ENCODE measurements around the gene JAK1.

The JAK1 gene

DNA sequence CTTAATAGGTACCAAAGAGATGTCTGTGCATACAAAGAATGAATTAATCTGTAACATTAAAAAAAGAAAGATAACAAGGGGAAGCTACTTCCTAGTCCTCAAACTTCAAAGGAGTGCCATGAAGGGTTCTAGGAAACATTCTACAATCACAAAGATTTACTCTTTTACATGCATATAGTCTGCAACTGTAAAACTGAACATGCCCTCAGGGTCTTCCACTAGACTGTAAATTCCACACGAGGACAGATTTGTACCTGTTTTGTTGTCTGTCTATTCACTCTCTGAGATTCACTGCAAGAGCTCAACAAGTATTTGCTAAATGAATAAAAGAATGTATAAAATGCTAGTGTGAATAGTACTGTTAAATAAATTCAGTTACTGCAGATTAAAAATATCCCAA lies 4.4 kb downstream of the JAK1 start:
- H2BK15ac ChIP-seq (replicated peaks; ENCODE audit: low read depth) = no peak overlapping the region
- no peak overlapping the region for H2BK120ac ChIP-seq (ENCODE audit: low read depth, low read length)
- H2AK5ac ChIP-seq (ENCODE audit: low read length) = no peak overlapping the region
- H4K5ac ChIP-seq (ENCODE audit: low read length) = no peak overlapping the region
- no peak overlapping the region for H3K18ac ChIP-seq (ENCODE audit: low read length)
- no peak overlapping the region for H3K9ac ChIP-seq (ENCODE audit: low read length)
- H3K79me1 ChIP-seq (ENCODE audit: low read length) = peaks cover 2% of the 10 kb centered on the region
- H3K36me3 ChIP-seq (ENCODE audit: control insufficient read depth, insufficient read depth, low read length) = no peaks in the 10 kb centered on the region
- no peak overlapping the region for H3K4ac ChIP-seq (ENCODE audit: low read depth, low read length)
- peaks cover 3% of the 10 kb centered on the region for H3K4me1 ChIP-seq (ENCODE audit: control insufficient read depth, low read depth, low read length)
- DNase-seq = no peak
- no peak overlapping the region for H3K27ac ChIP-seq (ENCODE audit: low read depth, low read length)
- H3K23ac ChIP-seq (ENCODE audit: low read length) = no peak overlapping the region
- no peak overlapping the region for H2BK5ac ChIP-seq (ENCODE audit: low read length)
- no peak overlapping the region for H3K4me3 ChIP-seq (ENCODE audit: low read length)
- H3K79me2 ChIP-seq (ENCODE audit: control insufficient read depth, insufficient read depth, low read length) = peaks cover 2% of the 10 kb centered on the region
- H3K4me2 ChIP-seq (ENCODE audit: low read length) = no peak overlapping the region
- no peak overlapping the region for H3K56ac ChIP-seq (ENCODE audit: low read length)
- no peak overlapping the region for H4K8ac ChIP-seq (ENCODE audit: low read depth, low read length)
- no CpG with 5 or more reads among the region's 1 CpG for WGBS (ENCODE audit: extremely low coverage, insufficient coverage, low lambda C conversion rate)
- no peaks in the 10 kb centered on the region for H3K27me3 ChIP-seq (ENCODE audit: insufficient read depth, low read length, poor library complexity)

DNA sequence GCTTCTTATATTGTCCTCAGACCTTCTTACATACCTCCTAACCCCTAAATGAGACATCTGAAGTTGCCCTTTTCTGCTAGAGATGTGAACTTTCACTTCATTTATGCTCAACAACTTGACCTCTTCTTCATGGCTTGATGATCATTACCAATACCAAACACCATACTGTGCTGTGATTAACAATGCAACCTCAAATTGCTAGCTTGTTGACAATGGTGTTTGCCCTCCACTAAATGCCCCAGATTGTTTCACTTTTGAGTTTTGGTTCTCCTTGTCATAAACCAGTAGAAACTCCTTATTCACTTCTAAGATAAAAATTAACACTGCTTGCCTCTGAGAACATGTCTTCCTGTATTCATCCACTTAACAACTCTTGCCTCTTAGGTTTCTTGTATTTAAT lies 5.6 kb downstream of the JAK1 start:
- Histone ChIP-seq H3K4me2 (ENCODE audit: low read length) (no peak overlapping the region), H2AK5ac (ENCODE audit: low read length) (no peak overlapping the region), H4K8ac (ENCODE audit: low read depth, low read length) (no peak overlapping the region), H3K18ac (ENCODE audit: low read length) (no peak overlapping the region), H2BK15ac (replicated peaks; ENCODE audit: low read depth) (no peak overlapping the region), H3K23ac (ENCODE audit: low read length) (no peak overlapping the region), H4K5ac (ENCODE audit: low read length) (no peak overlapping the region), H3K4me1 (ENCODE audit: control insufficient read depth, low read depth, low read length) (peaks cover 9% of the 10 kb centered on the region), H3K4me3 (ENCODE audit: low read length) (no peak overlapping the region), H3K4ac (ENCODE audit: low read depth, low read length) (no peak overlapping the region), H3K79me2 (ENCODE audit: control insufficient read depth, insufficient read depth, low read length) (peaks cover 2% of the 10 kb centered on the region), H3K27me3 (ENCODE audit: insufficient read depth, low read length, poor library complexity) (no peaks in the 10 kb centered on the region), H3K56ac (ENCODE audit: low read length) (no peak overlapping the region), H3K9ac (ENCODE audit: low read length) (no peak overlapping the region), H3K79me1 (ENCODE audit: low read length) (peaks cover 2% of the 10 kb centered on the region), H2BK120ac (ENCODE audit: low read depth, low read length) (no peak overlapping the region), H2BK5ac (ENCODE audit: low read length) (no peak overlapping the region), H3K36me3 (ENCODE audit: control insufficient read depth, insufficient read depth, low read length) (no peaks in the 10 kb centered on the region), H3K27ac (ENCODE audit: low read depth, low read length) (no peak overlapping the region)
- DNase-seq = no peak

DNA sequence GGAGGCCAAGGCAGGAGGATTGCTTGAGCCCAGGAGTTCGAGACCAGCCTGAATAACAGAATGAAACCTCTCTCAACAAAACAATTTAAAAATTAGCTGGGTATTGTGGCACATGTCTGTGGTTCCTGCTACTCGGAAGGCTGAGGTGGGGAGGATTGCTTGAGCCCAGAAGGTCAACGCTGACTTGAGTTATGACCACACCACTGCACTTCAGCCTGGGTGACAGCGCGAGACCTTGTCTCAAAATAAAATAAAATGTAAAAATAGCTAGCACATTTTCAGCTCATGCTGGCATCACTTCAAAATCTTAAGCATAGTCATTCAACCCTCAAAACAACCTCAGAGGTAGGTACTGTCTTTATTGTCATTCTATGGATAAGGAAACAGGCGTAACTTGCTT lies 6.4 kb downstream of the JAK1 start:
- Histone ChIP-seq H3K23ac (ENCODE audit: low read length) (no peak overlapping the region), H3K18ac (ENCODE audit: low read length) (no peak overlapping the region), H4K8ac (ENCODE audit: low read depth, low read length) (no peak overlapping the region), H3K79me2 (ENCODE audit: control insufficient read depth, insufficient read depth, low read length) (peaks cover 2% of the 10 kb centered on the region), H3K56ac (ENCODE audit: low read length) (no peak overlapping the region), H4K5ac (ENCODE audit: low read length) (no peak overlapping the region), H3K4me2 (ENCODE audit: low read length) (no peak overlapping the region), H3K9ac (ENCODE audit: low read length) (no peak overlapping the region), H2BK15ac (replicated peaks; ENCODE audit: low read depth) (no peak overlapping the region), H2BK120ac (ENCODE audit: low read depth, low read length) (no peak overlapping the region), H2AK5ac (ENCODE audit: low read length) (no peak overlapping the region), H3K4ac (ENCODE audit: low read depth, low read length) (no peak overlapping the region), H3K27me3 (ENCODE audit: insufficient read depth, low read length, poor library complexity) (no peaks in the 10 kb centered on the region), H3K36me3 (ENCODE audit: control insufficient read depth, insufficient read depth, low read length) (no peaks in the 10 kb centered on the region), H3K79me1 (ENCODE audit: low read length) (peaks cover 6% of the 10 kb centered on the region), H3K4me3 (ENCODE audit: low read length) (no peak overlapping the region), H3K27ac (ENCODE audit: low read depth, low read length) (no peak overlapping the region), H2BK5ac (ENCODE audit: low read length) (no peak overlapping the region), H3K4me1 (ENCODE audit: control insufficient read depth, low read depth, low read length) (peaks cover 11% of the 10 kb centered on the region)
- DNase-seq = no peak
- WGBS (ENCODE audit: extremely low coverage, insufficient coverage, low lambda C conversion rate) = no CpG with 5 or more reads among the region's 6 CpGs

DNA sequence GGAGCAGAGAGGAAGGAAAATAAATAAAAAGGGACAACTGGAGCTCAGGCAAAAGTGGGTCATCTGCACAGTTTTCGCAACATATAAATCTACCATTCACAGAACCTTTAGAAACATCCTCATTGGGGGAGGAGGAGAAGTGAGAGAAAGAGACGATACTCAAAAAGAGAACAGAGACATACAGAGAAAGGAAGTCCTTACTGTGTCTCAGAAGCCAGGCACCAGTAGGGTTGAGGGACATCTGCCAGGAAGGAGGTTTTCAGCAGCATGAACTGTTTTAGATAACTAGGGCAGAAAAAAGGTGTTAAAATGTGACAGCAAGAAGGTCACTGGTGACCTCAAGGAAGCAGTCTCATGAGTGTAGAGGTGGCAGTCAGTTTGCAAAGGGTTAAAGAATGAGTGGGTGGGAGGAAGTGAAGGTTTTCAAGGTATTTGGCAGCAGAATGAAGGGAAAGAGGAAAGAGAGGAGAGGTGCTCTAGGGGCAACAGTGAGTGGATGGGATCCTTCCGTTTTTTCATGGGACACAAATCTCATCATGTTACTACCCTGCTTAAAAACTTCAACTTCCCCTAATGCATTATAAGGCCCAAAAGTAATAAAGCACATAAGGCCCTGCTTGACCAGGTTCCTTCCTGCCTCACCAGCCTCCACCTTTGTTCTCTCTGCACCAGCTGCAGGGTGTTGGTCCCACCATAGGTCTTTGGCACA lies 9.5 kb downstream of the JAK1 start:
- no peaks in the 10 kb centered on the region for H3K27me3 ChIP-seq (ENCODE audit: insufficient read depth, low read length, poor library complexity)
- WGBS (ENCODE audit: extremely low coverage, insufficient coverage, low lambda C conversion rate) = no CpG with 5 or more reads among the region's 3 CpGs
- peaks cover 9% of the 10 kb centered on the region for H3K79me1 ChIP-seq (ENCODE audit: low read length)
- no peak overlapping the region for H4K8ac ChIP-seq (ENCODE audit: low read depth, low read length)
- H3K56ac ChIP-seq (ENCODE audit: low read length) = no peak overlapping the region
- no peak overlapping the region for H3K9ac ChIP-seq (ENCODE audit: low read length)
- no peak overlapping the region for H3K4ac ChIP-seq (ENCODE audit: low read depth, low read length)
- H4K5ac ChIP-seq (ENCODE audit: low read length) = no peak overlapping the region
- H2BK120ac ChIP-seq (ENCODE audit: low read depth, low read length) = no peak overlapping the region
- no peak overlapping the region for H2BK5ac ChIP-seq (ENCODE audit: low read length)
- H3K36me3 ChIP-seq (ENCODE audit: control insufficient read depth, insufficient read depth, low read length) = no peaks in the 10 kb centered on the region
- no peak overlapping the region for H3K4me2 ChIP-seq (ENCODE audit: low read length)
- H3K23ac ChIP-seq (ENCODE audit: low read length) = no peak overlapping the region
- H3K18ac ChIP-seq (ENCODE audit: low read length) = no peak overlapping the region
- DNase-seq = peak; percentile 60
- H3K79me2 ChIP-seq (ENCODE audit: control insufficient read depth, insufficient read depth, low read length) = peaks cover 2% of the 10 kb centered on the region
- no peak overlapping the region for H2BK15ac ChIP-seq (replicated peaks; ENCODE audit: low read depth)
- peaks cover 11% of the 10 kb centered on the region for H3K4me1 ChIP-seq (ENCODE audit: control insufficient read depth, low read depth, low read length)
- H3K4me3 ChIP-seq (ENCODE audit: low read length) = no peak overlapping the region
- H2AK5ac ChIP-seq (ENCODE audit: low read length) = no peak overlapping the region
- H3K27ac ChIP-seq (ENCODE audit: low read depth, low read length) = no peak overlapping the region

DNA sequence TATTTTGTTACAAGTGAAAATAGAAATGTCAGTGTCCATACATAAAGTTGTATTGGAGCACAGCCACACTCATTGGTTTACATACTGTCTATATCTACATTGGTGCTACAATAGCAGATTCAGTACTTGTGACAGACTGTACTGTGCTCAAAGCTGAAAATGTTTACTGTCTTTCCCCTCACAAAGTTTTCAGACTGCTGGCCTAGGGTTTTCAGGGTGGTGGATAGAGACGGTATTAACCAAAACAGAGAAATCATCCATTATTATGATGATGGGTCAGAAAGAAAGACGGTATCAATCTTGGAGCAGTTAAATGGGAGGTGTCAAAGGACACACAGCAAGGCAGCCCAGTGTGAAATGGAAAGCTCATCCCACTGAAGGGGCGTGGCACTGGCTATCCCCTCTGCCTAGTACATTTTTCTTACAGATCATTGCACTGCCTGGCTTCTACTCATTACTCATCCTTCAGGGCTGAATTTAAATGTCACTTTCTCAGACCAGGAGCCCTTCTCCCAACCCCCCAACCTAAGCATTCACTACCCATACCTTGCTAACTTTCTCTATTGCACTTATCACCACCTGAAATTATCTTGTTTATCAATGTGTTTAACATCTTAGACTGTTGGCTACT lies 10.2 kb downstream of the JAK1 start:
- Histone ChIP-seq H2BK15ac (replicated peaks; ENCODE audit: low read depth) (no peak overlapping the region), H3K36me3 (ENCODE audit: control insufficient read depth, insufficient read depth, low read length) (no peaks in the 10 kb centered on the region), H2AK5ac (ENCODE audit: low read length) (no peak overlapping the region), H3K18ac (ENCODE audit: low read length) (no peak overlapping the region), H3K4me3 (ENCODE audit: low read length) (no peak overlapping the region), H3K56ac (ENCODE audit: low read length) (no peak overlapping the region), H3K79me2 (ENCODE audit: control insufficient read depth, insufficient read depth, low read length) (peaks cover 2% of the 10 kb centered on the region), H3K27me3 (ENCODE audit: insufficient read depth, low read length, poor library complexity) (no peaks in the 10 kb centered on the region), H3K23ac (ENCODE audit: low read length) (no peak overlapping the region), H3K9ac (ENCODE audit: low read length) (no peak overlapping the region), H3K79me1 (ENCODE audit: low read length) (peaks cover 10% of the 10 kb centered on the region), H3K4me2 (ENCODE audit: low read length) (no peak overlapping the region), H2BK5ac (ENCODE audit: low read length) (no peak overlapping the region), H2BK120ac (ENCODE audit: low read depth, low read length) (no peak overlapping the region), H3K4ac (ENCODE audit: low read depth, low read length) (no peak overlapping the region), H3K4me1 (ENCODE audit: control insufficient read depth, low read depth, low read length) (peaks cover 11% of the 10 kb centered on the region), H4K8ac (ENCODE audit: low read depth, low read length) (no peak overlapping the region), H4K5ac (ENCODE audit: low read length) (no peak overlapping the region), H3K27ac (ENCODE audit: low read depth, low read length) (no peak overlapping the region)
- no CpG with 5 or more reads among the region's 3 CpGs for WGBS (ENCODE audit: extremely low coverage, insufficient coverage, low lambda C conversion rate)
- DNase-seq = peak; percentile 53
